BJ (cell line): ENCODE results near the gene ZNF281. TPM values are rescaled to one million over a fixed set of nuclear protein-coding genes. Genes with fewer than 3 reads are reported as not detected.

Experiments used
- CTCF ChIA-PET: fragments of 350-600 bp; formaldehyde crosslinking; extraction: SDS; loops from one replicate; lab custom pipeline; 2021; ENCODE audit warnings: antibody characterized with exemption, inconsistent platforms; lab: Yijun Ruan, JAX
- POLR2A ChIA-PET: fragments of 300-600 bp; sonication (Branson Sonifier 250); formaldehyde crosslinking; extraction: SDS; loops from one replicate; lab custom pipeline; 2021; ENCODE audit warnings: antibody characterized with exemption; lab: Charles Lee
- DNase-seq: peaks from one replicate; pipeline ENCODE4 v3.0.0-alpha.2; 2011; ENCODE audit warnings: low read depth
- H3K27me3 ChIP-seq: 2 replicates; pipeline ENCODE4 v1.6.0; 2011; ENCODE audit warnings: low read length; ENCODE audit not compliant: control insufficient read depth, insufficient read depth
- H3K36me3 ChIP-seq: 2 replicates; pipeline ENCODE4 v1.5.1; 2011; ENCODE audit warnings: low read length; ENCODE audit not compliant: control insufficient read depth, insufficient read depth
- H3K4me3 ChIP-seq: 2 replicates; pipeline ENCODE4 v1.5.1; 2011; ENCODE audit warnings: low read depth, mild to moderate bottlenecking, control low read depth, low read length
- CTCF ChIP-seq: IDR thresholded peaks from 2 replicates; pipeline ENCODE4 v1.5.1; 2011; ENCODE audit warnings: low read depth, mild to moderate bottlenecking, control low read depth, inconsistent platforms, low read length, moderate library complexity; ENCODE audit not compliant: insufficient read depth
- polyA plus RNA-seq: library from polyadenylated mRNA; depleted of rRNA; stranded (reverse); fragments of >200 nt; gene quantifications from 2 replicates; pipeline ENCODE4 v1.2.3, GENCODE V29; 2011

The ZNF281 gene
- polyA plus RNA-seq, 1 experiment = 13.5 TPM

- no peak for DNase-seq
- Histone ChIP-seq H3K27me3 (no peaks in the 10 kb centered on the region), H3K4me3 (no peak overlapping the region), H3K36me3 (no peaks in the 10 kb centered on the region)
- POLR2A ChIA-PET = no interaction called here
- no peak for TF ChIP-seq CTCF
- CTCF ChIA-PET = interaction anchor here (1.0 kb wide), 1 partner anchor 65 kb away, joined by 3 read pairs; no protein-coding TSS in a partner anchor
Measured at GRCh38 chr1:200376528-200376927, 33.3 kb downstream of the ZNF281 start.

- ChIA-PET CTCF (interaction anchor here (0.7 kb wide), 1 partner anchor 53 kb away, joined by 3 read pairs; no protein-coding TSS in a partner anchor), POLR2A (interaction anchor here (0.9 kb wide), 1 partner anchor 11 kb away, joined by 10 read pairs; no protein-coding TSS in a partner anchor)
- Histone ChIP-seq H3K36me3 (no peaks in the 10 kb centered on the region), H3K4me3 (no peak overlapping the region), H3K27me3 (no peaks in the 10 kb centered on the region)
- no peak for DNase-seq
- TF ChIP-seq CTCF = no peak
Measured at GRCh38 chr1:200374569-200375295, 35.1 kb downstream of the ZNF281 start.

GRCh38 chr1:200373811-200374231, 36.0 kb downstream of the ZNF281 start:
- TF ChIP-seq CTCF = no peak
- POLR2A ChIA-PET = interaction anchor here (0.7 to 0.9 kb wide), 3 partner anchors 8 to 259 kb away, joined by 3 to 10 read pairs (median 4); no protein-coding TSS in a partner anchor
- CTCF ChIA-PET = interaction anchor here (1.0 kb wide), 1 partner anchor 115 kb away, joined by 3 read pairs; no protein-coding TSS in a partner anchor

GRCh38 chr1:200372885-200373181, 37.0 kb downstream of the ZNF281 start:
- Histone ChIP-seq H3K27me3 (no peaks in the 10 kb centered on the region), H3K36me3 (no peaks in the 10 kb centered on the region), H3K4me3 (no peak overlapping the region)
- no peak for TF ChIP-seq CTCF
- ChIA-PET POLR2A (interaction anchor here (0.7 kb wide), 1 partner anchor 1262 kb away, joined by 3 read pairs; no protein-coding TSS in a partner anchor), CTCF (interaction anchor here (0.6 to 1.8 kb wide), 5 partner anchors 12 to 116 kb away, joined by 3 to 7 read pairs (median 3); no protein-coding TSS in a partner anchor)
- DNase-seq = no peak

More at GRCh38 chr1:200373811-200374231, 36.0 kb downstream of the ZNF281 start:
- no peak for DNase-seq
- Histone ChIP-seq H3K36me3 (no peaks in the 10 kb centered on the region), H3K4me3 (no peak overlapping the region), H3K27me3 (no peaks in the 10 kb centered on the region)

GRCh38 chr1:200372095-200372884, 37.5 kb downstream of the ZNF281 start:
- no peaks in the 10 kb centered on the region for H3K27me3 ChIP-seq
- DNase-seq = peak; percentile 51
- ChIA-PET POLR2A (no interaction called here), CTCF (interaction anchor here (0.6 to 1.8 kb wide), 5 partner anchors 12 to 118 kb away, joined by 3 to 7 read pairs (median 4); no protein-coding TSS in a partner anchor)
- no peaks in the 10 kb centered on the region for H3K36me3 ChIP-seq
- TF ChIP-seq CTCF = no peak
- H3K4me3 ChIP-seq = no peak overlapping the region
